HG03064 (cell line): ENCODE measurements around the gene TARS3.
"Not testable (repeated sequence)": the region's sequence is repeated elsewhere in the genome, so short reads cannot be mapped to it uniquely, and the experiment has no call there.

Source experiments
- ATAC-seq: cut with Tn5 transposase; IDR thresholded peaks from one replicate; pipeline ENCODE4 v1.9.1; 2021; ENCODE audit warnings: low read depth; ENCODE audit not compliant: unreplicated experiment

The TARS3 gene

GRCh38 chr15:101657968-101658784 is 66.1 kb downstream of the TARS3 start:
- no peak for ATAC-seq

DNA sequence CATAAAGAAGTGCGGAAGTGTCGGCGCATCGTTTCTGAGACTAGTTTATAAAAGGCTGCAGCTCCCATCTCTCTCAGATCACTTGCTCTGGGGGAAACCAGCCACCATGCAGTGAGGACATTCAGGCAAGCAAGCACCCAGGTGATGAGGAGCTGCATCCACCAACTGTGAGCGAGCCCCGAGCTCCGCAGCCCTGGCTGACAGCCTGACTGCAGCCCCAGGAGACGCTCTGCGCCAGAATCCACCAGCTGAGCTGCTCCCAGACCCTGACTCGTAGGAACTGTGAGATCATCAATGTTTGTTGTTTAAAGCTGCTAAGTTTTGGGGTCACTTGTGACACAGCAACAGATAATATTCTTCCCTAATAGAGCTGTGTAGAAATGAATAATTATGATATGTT is 67.1 kb downstream of the TARS3 start:
- ATAC-seq = no peak

GRCh38 chr15:101654624-101655337 is 69.5 kb downstream of the TARS3 start:
- ATAC-seq = not testable (repeated sequence)

GRCh38 chr15:101654171-101654570 is 70.1 kb downstream of the TARS3 start:
- ATAC-seq = no peak

GRCh38 chr15:101652786-101653430 is 71.4 kb downstream of the TARS3 start:
- ATAC-seq = no peak

GRCh38 chr15:101652098-101652785 is 72.0 kb downstream of the TARS3 start, which contains the start of gene TM2D3:
Gene TM2D3 (minus strand): TSS chr15:101652381. CDS start chr15:101652361, 20 bp downstream.
- peak; percentile 87 for ATAC-seq

DNA sequence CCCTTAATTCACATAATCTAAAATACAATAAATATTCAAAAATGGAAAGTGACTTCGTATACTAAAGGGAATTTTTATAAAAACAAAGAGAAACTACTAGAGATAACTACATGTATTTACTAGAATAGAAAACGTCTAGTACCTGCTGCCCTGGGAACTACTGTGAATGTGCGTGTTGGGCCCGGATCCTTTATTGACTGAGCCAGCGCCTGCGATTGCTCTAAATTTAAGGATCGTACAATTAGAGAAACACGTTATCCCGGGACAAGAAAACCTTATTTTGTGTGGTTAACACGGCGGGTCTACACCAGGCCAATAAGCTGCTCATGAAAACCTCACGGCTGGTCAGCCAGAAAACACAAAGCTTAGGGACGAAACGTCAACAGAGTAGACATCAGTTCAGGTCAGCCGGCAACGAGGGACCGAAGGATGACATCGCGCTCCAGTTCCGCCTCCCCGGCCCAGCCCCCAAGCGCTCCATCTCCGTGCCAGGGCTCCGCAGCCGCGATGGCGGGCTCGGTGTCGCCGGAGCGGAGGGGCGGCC is 72.6 kb downstream of the TARS3 start:
- ATAC-seq = peak; percentile 48

DNA sequence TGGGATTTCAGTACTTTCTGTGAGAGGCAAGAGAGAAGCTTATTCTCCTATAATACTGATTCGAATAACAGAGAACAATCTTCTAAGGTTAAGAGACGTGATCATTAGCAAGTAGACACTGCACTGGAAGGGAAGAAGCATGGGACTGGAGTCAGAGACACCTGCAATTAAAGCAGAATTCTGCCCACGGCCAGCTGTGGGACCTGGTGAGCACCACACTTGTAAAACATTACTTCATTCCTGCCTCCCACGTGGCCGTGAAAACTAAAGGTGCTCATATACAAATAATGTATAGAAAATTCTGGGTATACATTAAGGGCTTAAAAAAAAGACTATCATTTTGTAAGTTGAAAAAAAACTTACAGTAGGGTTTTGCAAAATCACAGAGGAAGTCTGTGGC is 74.1 kb downstream of the TARS3 start:
- no peak for ATAC-seq

DNA sequence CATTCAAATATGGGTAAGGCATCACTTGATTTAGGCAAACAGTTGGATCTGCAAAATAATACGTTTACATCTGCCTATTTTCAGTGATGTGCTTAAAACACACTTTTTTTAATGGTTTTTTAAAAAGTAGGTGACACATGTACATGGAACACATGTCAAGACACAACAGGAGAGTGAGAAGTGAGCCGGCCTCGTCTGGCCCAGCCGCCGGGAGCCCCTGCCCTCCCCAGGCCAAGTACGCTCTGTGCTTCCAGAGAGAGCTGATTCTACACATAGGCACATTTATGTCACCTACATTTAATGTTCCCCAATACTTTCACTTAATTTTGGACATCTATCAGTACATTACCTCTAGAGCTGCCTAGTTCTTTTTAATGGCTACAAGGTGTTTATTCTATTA is 75.9 kb downstream of the TARS3 start:
- no peak for ATAC-seq

DNA sequence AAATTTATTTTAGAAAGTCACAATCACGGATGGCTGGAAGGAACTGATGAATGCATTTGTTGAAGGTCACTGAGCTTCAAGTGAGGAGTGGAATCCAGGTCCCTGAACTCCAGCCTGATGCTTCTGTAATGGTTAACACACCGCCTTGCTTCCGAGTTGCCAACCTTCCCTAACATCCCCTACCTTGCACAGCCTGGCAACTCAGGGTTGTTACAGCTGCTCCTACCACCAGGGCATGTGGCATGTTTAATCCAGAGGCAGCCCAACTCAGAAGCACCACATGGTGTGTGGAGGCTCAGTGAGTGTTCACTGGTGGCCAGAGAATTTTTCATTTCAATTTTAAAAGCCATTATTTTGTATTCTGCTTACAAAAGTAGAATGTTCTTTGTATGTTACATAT is 77.0 kb downstream of the TARS3 start:
- no peak for ATAC-seq

DNA sequence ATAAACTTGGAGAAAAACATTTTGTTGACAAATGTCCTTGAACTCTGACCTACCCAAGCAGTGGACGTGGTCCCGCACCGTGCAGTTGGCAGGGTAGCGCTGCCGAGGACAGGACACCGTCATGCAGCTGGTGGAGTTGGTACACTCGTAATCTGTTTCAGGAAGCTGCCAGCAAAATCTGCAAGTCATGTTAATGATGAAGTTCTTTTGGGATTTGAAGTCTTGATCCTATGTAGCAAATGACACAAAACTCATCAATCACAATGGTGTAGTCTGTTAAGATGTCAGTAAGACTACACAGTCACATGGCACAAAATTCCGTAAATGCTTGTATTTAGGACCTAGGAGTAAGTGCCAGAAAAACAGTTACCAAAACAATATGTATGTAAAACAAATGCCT is 77.6 kb downstream of the TARS3 start:
- ATAC-seq = no peak

DNA sequence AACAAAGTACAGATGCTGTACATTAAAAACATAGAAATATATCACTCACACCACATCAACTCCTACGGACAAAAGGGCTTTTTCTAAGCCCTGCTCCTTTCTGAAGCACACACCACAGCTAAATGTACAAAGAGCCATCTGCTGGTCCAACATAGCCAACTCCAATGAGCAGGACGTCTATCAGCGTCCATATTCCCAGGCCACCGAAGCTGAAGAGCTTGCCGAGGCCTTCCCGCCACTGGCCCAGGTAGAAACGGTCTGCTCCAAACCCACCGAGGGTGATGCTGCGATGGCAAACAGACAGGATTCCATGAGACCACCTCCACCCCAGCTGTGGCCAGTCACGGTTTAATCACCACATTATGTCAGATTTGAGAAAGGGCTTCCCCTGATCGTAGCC is 81.9 kb downstream of the TARS3 start:
- no peak for ATAC-seq

- no peak for ATAC-seq
These were observed 82.4 kb downstream of the TARS3 start for GRCh38 chr15:101641894-101642293.

DNA sequence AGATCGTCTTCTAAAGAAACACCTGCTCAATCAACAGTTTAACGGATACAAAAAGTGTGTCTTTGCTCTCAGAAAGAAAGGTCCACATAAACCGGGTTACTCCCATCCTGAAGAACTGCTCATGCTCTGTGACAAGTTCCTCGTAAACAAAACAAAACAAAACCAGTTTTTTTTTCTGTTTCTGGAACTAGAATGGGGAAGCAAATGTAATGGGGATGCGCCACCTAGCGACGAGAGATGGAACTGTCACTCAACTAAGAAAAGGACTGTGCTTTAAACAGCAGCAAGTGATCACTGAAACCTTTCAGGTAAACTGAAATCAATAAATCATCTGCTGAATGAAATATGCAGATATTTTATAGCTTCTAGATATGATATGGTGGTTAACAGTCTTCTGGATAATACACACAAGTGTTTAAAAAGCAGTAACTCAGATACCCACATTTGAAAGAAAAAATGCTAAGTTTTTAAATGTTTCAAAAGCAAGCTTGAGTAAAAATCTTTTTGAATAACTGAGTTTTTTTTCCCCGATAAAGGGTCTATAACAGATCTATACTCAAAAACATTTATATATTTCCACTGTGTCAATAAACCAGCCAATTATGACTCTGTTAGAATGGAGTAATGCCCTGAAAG is 83.0 kb downstream of the TARS3 start:
- ATAC-seq = no peak

DNA sequence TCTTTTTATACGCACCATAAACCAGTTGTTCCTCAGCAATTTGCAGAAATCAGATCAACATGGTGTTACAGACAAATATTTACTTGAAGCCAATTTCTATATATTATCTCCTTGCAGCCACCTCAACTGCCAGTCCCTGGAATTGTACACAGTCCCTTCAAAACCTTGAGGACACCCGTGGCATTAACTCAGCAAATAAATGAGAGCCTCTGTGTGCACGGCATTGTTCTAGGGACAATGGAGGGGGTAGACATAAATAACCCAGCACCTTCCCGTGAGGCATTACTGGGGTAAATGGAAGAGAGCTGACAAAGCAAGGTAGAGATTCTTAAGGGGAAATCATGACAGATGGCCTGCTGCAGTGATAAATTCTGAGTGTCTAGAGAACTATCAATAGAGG is 84.6 kb downstream of the TARS3 start:
- no peak for ATAC-seq

GRCh38 chr15:101637919-101638318 is 86.4 kb downstream of the TARS3 start:
- ATAC-seq = no peak

DNA sequence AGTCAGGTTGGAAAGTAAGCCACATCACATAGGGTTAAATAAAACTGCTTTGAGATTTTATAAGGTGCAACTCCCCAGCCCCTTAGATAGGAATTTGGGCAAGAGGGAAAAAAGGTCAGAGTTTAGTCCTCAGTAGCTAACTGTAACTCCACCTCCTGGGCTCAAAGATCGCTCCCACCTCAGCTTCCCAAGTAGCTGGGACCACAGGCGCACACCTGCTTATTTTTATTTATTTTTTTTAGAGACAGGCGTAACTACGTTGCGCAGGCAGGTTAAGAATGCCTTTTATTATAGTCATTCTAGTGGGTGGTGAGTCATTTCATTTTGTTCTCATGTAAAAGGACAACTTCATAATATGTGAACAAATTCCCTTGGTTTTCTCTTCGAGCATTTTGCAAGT is 86.8 kb downstream of the TARS3 start:
- ATAC-seq = no peak

DNA sequence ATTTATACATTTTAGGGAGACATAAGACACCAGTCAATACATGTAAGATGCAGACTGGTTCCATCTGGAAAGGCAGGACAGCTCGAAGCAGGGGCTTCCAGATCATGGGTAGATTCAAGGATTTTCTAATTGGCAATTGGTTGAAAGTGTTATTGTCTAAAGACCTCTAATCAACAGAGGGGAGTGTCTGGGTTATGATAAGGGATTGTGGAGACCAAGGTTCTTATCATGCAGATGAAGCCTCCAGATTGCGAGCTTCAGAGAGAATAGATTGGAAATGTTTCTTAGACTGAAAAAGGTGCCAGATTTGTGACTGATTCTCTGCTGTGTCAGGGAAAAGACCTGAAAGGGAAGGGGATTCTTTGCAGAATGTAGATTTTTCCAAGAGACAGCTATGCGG is 87.2 kb downstream of the TARS3 start:
- ATAC-seq = no peak

GRCh38 chr15:101635944-101636727 is 88.1 kb downstream of the TARS3 start:
- no peak for ATAC-seq
